ENCODE results near the gene KDM3A.
A peak's percentile ranks its signal among the peaks of the same experiment; 100 is the strongest.
"Not testable (repeated sequence)": the region's sequence is repeated elsewhere in the genome, so short reads cannot be mapped to it uniquely, and the experiment has no call there.

The KDM3A gene

DNA sequence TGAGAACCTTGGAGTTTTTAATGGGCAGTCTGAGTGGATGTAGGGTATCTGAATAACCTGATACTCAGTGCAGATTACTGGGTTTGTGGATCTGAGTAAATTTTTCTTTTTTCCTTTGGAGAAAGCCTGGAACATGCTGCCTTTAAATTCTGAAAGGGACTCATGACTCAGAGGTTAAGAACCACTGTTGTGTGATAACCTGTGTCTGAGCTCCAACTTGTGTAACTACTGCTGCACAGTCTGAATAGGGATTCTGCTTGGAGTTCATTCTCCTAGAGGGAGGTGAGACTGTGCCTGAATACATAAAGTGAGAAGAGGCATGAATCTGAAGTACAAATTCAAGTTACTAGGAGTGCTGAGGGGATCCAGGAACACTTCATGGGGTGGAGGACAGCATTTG, 36.2 kb downstream of the KDM3A start:
- no peak for DNase-seq

- no peak for DNase-seq
These were observed 38.9 kb downstream of the KDM3A start for GRCh38 chr2:86480105-86480504.

- no peak for DNase-seq
These were observed 40.9 kb downstream of the KDM3A start for GRCh38 chr2:86482034-86482433.

GRCh38 chr2:86484385-86484784, 43.2 kb downstream of the KDM3A start:
- no peak for DNase-seq

GRCh38 chr2:86485103-86485502, 43.9 kb downstream of the KDM3A start:
- no peak for DNase-seq

- no peak for DNase-seq
These were observed 44.6 kb downstream of the KDM3A start for GRCh38 chr2:86485802-86486201.

DNA sequence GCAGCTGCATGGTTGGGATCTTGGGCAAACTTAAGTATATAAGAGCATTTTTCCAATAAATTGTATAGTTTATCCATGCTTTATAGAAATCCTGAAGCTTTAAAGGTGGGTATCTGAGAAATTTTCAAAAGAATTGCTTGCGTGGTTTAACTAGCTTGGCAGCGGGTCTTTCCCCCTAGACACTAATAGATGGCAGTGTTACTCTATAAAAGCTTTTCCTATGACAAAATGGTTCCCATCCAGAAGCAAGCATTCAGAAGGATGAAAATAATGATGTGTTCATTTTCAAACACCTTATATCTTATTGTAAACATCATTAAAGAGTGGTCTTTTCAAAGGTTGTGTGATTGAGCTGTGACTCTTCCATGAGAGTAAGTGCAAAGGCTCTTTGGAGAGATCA, 45.9 kb downstream of the KDM3A start:
- no peak for DNase-seq

DNA sequence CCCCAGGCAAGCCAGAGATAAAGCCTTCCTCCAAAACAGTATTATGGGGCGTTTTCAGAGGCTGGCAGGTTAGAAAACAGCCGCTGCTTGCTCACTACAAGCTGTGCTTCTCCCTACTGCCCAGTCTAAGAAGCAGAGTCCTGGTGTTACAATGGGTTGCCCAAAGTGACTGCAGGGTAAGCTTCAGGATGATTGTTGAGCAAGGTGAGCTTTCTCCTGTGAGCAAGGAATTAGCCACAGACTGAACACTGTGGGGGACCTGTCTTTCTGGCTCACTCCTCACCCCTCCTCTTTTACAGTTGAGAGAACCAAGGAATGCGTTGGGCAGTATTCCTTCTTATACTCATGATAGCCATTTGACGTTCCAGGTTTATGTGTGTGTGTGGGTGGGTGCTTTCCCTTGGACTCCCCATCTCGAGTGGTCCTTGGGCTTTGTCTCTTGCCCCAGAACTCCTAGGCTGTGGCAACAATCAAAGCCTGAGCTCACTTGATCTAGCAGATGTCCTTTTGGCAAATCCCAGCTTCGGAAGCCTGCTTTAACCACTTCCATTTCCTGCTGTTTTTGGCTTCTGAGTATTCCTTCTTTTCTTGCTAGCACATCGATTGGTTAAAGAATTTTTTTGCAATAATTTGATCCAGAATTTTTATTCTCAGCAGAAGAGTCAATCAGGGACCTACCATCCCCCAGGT, 47.5 kb downstream of the KDM3A start:
- no peak for DNase-seq

- no peak for DNase-seq
These were observed 48.4 kb downstream of the KDM3A start for GRCh38 chr2:86489542-86489941.

DNA sequence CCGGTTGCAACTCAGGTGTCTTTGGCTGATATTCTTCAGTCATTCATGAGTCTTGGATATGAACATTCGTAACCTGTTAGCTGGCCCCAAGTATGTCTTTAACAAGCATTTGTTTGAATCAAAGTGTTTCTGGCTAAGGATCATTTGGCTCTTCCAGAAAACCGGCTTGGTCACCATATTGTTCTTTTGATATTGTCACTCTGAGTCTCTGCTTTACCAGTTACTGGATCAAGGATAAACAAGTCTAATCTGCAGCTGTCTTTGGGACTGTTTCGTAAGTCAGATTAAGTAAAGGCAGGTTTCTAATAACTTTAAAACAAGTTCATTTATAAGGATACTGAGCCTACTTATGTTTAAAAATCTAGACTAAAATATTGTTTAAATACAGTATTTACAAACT, 49.1 kb downstream of the KDM3A start:
- DNase-seq: no peak

DNA sequence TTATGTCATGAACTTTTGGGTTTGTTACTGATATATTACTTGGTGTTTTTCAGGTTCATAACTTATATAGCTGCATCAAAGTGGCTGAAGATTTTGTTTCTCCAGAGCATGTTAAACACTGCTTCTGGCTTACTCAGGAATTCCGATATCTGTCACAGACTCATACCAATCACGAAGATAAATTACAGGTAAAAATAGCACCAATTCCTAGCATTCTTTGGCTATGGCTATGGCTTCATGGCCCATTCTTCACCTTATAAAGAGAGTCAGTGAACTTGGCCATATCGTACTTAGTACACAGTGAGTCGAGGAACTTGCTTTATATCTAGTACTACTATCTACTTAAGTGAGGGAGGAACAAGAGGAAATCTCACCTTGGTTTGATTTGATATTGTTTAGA, 49.9 kb downstream of the KDM3A start:
- no peak for DNase-seq

DNA sequence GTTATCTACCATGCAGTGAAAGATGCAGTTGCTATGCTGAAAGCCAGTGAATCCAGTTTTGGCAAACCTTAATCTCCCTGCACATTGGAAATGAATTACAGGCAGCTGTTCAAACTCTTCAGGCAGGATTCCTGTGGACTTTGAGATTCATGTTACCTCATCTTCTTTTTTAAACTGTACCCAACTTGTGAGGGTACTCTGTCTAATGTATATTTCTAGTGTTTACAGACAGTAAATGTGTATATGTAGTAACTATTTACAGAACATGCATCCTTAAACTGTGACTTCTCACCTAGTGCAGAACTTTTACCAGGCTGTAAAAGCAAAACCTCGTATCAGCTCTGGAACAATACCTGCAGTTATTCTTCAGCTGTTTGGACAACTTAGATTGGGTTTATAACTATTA, 50.9 kb downstream of the KDM3A start:
- DNase-seq: no peak

GRCh38 chr2:86496391-86496790, 55.2 kb downstream of the KDM3A start:
- DNase-seq: not testable (repeated sequence)

GRCh38 chr2:86498468-86499260, 57.5 kb downstream of the KDM3A start:
- DNase-seq: peak; percentile 52

DNA sequence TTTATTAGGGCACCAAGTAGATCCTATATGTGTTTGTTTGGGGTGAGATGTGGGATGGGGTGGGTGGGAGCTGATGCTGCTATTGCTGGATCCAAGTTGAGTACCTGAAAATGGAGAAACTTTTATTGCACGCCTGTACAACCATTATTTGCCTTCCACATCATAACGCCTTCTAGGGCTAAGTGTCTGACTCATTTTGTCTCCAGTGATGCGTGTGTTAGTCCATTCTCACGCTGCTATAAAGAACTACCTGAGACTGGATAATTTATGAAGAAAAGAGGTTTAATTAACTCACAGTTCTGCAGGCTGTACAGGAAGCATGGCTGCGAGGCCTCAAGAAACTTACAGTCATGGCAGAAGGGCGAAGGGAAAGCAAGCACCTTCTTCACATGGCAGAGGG, 58.2 kb downstream of the KDM3A start:
- DNase-seq: peak; percentile 52

DNA sequence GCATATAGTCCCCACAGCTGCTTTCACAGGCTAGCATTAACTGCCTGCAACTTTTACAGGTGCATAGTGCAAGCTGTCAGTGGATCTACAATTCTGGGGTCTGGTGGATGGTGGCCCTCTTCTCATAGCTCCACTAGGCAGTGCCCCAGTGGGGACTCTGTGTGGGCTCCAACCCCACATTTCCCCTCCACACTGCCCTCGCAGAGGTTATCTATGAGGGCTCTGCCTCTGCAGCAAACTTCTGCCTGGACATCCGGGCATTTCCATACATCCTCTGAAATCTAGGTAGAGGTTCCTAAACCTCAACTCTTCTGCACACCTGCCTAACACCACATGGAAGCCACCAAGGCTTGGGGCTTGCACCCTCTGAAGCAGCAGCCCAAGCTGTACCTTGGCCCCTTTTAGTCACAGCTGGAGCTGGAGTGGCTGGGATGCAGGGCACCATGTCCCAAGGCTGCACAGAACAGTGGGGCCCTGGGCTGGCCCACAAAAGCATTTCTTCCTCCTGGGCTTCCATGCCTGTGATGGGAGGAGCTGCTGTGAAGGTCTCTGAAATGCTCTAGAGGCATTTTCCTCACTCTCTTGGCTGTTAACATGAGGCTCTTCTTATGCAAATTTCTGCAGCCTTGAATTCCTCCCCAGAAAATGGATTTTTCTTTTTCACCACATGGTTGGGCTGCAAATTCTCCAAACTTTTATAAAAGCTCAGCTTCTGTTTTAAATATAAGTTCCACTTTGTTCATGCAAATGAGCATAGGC, 59.3 kb downstream of the KDM3A start:
- no peak for DNase-seq

DNA sequence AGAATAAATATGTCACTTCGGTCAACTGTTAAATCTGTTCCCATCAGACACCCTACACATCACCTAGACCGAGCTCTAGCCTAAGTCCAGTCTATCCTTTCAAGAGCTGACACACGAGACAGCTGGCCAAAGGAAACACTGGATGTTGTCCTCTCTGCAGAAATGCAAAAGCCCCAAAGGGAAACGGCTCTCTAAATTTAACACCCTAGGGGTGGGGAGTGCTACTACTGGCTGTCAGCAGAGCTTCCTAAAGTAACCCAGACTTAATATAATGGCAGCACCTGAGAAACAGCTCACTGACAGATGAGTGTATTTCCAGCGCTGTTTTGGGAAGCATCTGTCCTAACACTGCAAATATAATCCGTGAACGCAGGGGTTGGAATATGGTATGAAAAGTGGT, 66.4 kb downstream of the KDM3A start:
- DNase-seq: no peak

GRCh38 chr2:86510436-86510933, 69.3 kb downstream of the KDM3A start:
- no peak for DNase-seq

GRCh38 chr2:86512034-86512433, 70.9 kb downstream of the KDM3A start:
- DNase-seq: peak; percentile 45

DNA sequence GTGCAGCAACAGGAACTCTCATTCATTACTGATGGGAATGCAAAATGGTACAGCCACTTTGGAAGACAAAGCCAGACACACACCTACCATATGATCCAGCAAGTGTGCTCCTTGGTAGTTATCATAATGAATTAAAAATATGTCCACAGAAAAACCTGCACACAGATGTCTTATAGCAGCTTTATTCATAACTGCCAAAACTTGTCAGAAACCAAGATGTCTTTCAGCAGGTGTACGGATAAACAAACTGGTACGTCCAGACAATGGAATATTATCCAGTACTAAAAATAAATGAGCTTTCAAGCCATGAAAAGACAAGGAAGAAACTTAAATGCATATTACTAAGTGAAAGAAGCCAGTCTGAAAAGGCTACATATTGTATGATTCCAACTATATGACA, 71.7 kb downstream of the KDM3A start:
- DNase-seq: no peak

GRCh38 chr2:86513948-86514660, 72.9 kb downstream of the KDM3A start:
- no peak for DNase-seq

GRCh38 chr2:86518481-86518880, 77.3 kb downstream of the KDM3A start:
- DNase-seq: no peak

GRCh38 chr2:86519349-86519748, 78.2 kb downstream of the KDM3A start:
- no peak for DNase-seq
